Sigmoid colon (tissue), 7 donors: ENCODE measurements around the gene CTNNA2. TPM values are rescaled to one million over a fixed set of nuclear protein-coding genes. Genes with fewer than 3 reads are reported as not detected.

Source experiments
- DNase-seq: peaks from one replicate; pipeline ENCODE4 v3.0.0-alpha.2; 2019
- H3K27ac ChIP-seq, 4 donors: fragments of 200-600 bp; sonication (generic); one replicate each; pipeline ENCODE4 v1.5.1; 2016 to 2019; ENCODE audit warnings: mild to moderate bottlenecking in 1 of 4
- H3K27me3 ChIP-seq, 3 donors: fragments of 200-600 bp; sonication (generic); one replicate each; pipeline ENCODE4 v1.5.1; 2019; ENCODE audit warnings: mild to moderate bottlenecking in 1 of 3
- H3K36me3 ChIP-seq, 4 donors: fragments of 200-600 bp; sonication (generic); one replicate each; pipeline ENCODE4 v1.5.1; 2016 to 2019
- H3K4me1 ChIP-seq, 4 donors: fragments of 200-600 bp; sonication (generic); one replicate each; pipeline ENCODE4 v1.5.1; 2017 to 2019
- H3K4me3 ChIP-seq, 4 donors: fragments of 200-600 bp; sonication (generic); one replicate each; pipeline ENCODE4 v1.5.1; 2017 to 2019; ENCODE audit warnings: mild to moderate bottlenecking in 2 of 4, moderate library complexity in 1 of 4
- H3K9me3 ChIP-seq, 4 donors: fragments of 200-600 bp in 3 of 4; sonication (generic) in 3 of 4; one replicate each; pipeline versions ENCODE4 v1.5.1 to v1.6.1; 2013 to 2019
- EP300 ChIP-seq, 4 donors: sonication (generic); formaldehyde crosslinking; IDR thresholded peaks; one replicate each; pipeline ENCODE4 v1.6.1; 2017; ENCODE audit warnings: antibody characterized with exemption in 4 of 4
- POLR2A ChIP-seq, 2 donors: fragments of 450-650 bp; IDR thresholded peaks; one replicate each; pipeline ENCODE4 v1.6.1; 2016; ENCODE audit warnings: antibody characterized with exemption in 2 of 2, mild to moderate bottlenecking in 2 of 2, moderate library complexity in 2 of 2
- POLR2AphosphoS5 ChIP-seq, 4 donors: sonication (generic); formaldehyde crosslinking; IDR thresholded peaks; one replicate each; pipeline ENCODE4 v1.6.1; 2017; ENCODE audit warnings: antibody characterized with exemption in 4 of 4
- WGBS, 2 donors: extraction: QIAGEN DNeasy Blood & Tissue Kit; methylation state at CpG; one replicate each; pipeline ENCODE4 v1.1.7; 2013; 5-methylcytosine and 5-hydroxymethylcytosine counted together
- intact Hi-C: fragments of 100-400 bp; cut with DNase I; formaldehyde crosslinking; loops from one replicate; pipeline ENCODE4 v1.15.1; 2023
- polyA plus RNA-seq, 3 donors: library from polyadenylated mRNA; stranded (reverse); fragments of 200-250 nt; gene quantifications; one replicate each; pipeline ENCODE4 v1.2.3, GENCODE V29; 2013
- total RNA-seq, 4 donors: library from RNA; depleted of rRNA; stranded (reverse); fragments of >200 nt; gene quantifications; one replicate each; pipeline ENCODE4 v1.1.0, GENCODE V29; 2016
- TF ChIP-seq, protein P1 (sequence below), 4 experiments: fragments of 450-650 bp in 3 of 4; fragments of 200-600 bp in 1 of 4; IDR thresholded peaks; one replicate each; pipeline ENCODE4 v1.5.1; 2016 to 2019; ENCODE audit warnings: antibody characterized with exemption in 4 of 4, mild to moderate bottlenecking in 3 of 4, moderate library complexity in 2 of 4
- donor health status: healthy with polysubstance abuse.
- donor health status: Bipolar disorder and iron deficiency.
- donor health status: healthy.

The CTNNA2 gene
- total and polyA plus RNA-seq, 7 donors: 1.4 to 8.6 (median 3.8) TPM; not detected in 2

GRCh38 chr2:79872656-79873055, 359.8 kb downstream of the CTNNA2 start:
- no peaks in the 10 kb centered on the region for H3K9me3 ChIP-seq
- intact Hi-C loops: no loop called here
- 82% methylated on average over 2 of the region's 2 CpGs for WGBS, 2 donors
- no peaks in the 10 kb centered on the region for H3K27me3 ChIP-seq
- DNase-seq: no peak
- no peak overlapping the region for H3K27ac ChIP-seq
- H3K36me3 ChIP-seq: no peaks in the 10 kb centered on the region
- TF ChIP-seq, protein P1, sequence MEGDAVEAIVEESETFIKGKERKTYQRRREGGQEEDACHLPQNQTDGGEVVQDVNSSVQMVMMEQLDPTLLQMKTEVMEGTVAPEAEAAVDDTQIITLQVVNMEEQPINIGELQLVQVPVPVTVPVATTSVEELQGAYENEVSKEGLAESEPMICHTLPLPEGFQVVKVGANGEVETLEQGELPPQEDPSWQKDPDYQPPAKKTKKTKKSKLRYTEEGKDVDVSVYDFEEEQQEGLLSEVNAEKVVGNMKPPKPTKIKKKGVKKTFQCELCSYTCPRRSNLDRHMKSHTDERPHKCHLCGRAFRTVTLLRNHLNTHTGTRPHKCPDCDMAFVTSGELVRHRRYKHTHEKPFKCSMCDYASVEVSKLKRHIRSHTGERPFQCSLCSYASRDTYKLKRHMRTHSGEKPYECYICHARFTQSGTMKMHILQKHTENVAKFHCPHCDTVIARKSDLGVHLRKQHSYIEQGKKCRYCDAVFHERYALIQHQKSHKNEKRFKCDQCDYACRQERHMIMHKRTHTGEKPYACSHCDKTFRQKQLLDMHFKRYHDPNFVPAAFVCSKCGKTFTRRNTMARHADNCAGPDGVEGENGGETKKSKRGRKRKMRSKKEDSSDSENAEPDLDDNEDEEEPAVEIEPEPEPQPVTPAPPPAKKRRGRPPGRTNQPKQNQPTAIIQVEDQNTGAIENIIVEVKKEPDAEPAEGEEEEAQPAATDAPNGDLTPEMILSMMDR (IDR thresholded peaks at IDR 0.05): no peak
- no peak for TF ChIP-seq EP300 (IDR thresholded peaks at IDR 0.05)
- TF ChIP-seq POLR2A (IDR thresholded peaks at IDR 0.05): no peak
- H3K4me1 ChIP-seq: no peaks in the 10 kb centered on the region
- no peak overlapping the region for H3K4me3 ChIP-seq

GRCh38 chr2:79874015-79874414, 361.2 kb downstream of the CTNNA2 start:
- 93 to 95% methylated on average over 18 of the region's 18 CpGs for WGBS, 2 donors
- Histone ChIP-seq H3K27ac (no peak overlapping the region), H3K36me3 (no peaks in the 10 kb centered on the region), H3K9me3 (no peaks in the 10 kb centered on the region), H3K4me1 (no peaks in the 10 kb centered on the region), H3K27me3 (no peaks in the 10 kb centered on the region), H3K4me3 (no peak overlapping the region)
- intact Hi-C loops: no loop called here
- no peak for DNase-seq
- TF ChIP-seq POLR2A (IDR thresholded peaks at IDR 0.05): no peak
- TF ChIP-seq, protein P1 (IDR thresholded peaks at IDR 0.05): no peak
- TF ChIP-seq POLR2AphosphoS5 (IDR thresholded peaks at IDR 0.05): no peak
- no peak for TF ChIP-seq EP300 (IDR thresholded peaks at IDR 0.05)

GRCh38 chr2:79876430-79876829, 363.6 kb downstream of the CTNNA2 start:
- Histone ChIP-seq H3K9me3 (no peaks in the 10 kb centered on the region), H3K4me1 (no peaks in the 10 kb centered on the region), H3K27ac (no peak overlapping the region), H3K36me3 (no peaks in the 10 kb centered on the region), H3K27me3 (no peaks in the 10 kb centered on the region), H3K4me3 (no peak overlapping the region)
- WGBS, 2 donors: 23 to 37% methylated on average over 3 of the region's 3 CpGs
- no peak for DNase-seq
- TF ChIP-seq POLR2A (IDR thresholded peaks at IDR 0.05): no peak
- TF ChIP-seq POLR2AphosphoS5 (IDR thresholded peaks at IDR 0.05): no peak
- TF ChIP-seq, protein P1 (IDR thresholded peaks at IDR 0.05): no peak
- TF ChIP-seq EP300 (IDR thresholded peaks at IDR 0.05): no peak
- intact Hi-C loops: no loop called here

DNA sequence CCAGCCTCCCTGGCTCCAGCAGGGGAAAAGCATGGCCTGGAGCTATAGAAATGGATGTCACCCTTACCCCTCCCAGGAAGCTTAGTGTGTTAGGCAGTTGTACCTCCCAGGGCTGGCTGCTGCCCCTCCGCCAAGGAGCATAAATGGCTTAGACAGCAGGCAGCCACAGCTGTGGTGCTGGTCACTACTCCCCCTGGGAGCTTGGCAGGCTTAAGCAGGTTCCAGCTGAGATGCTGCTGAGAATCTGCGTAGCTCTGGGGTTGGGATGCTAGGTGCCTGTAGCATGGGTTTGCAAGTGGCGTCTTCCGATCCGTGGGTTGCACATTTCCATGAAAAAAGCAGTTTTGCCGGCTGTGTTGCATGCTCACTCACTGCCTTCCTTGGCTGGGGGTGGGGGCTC, 369.7 kb downstream of the CTNNA2 start:
- no peak for TF ChIP-seq POLR2AphosphoS5 (IDR thresholded peaks at IDR 0.05)
- TF ChIP-seq, protein P1 (IDR thresholded peaks at IDR 0.05): no peak
- TF ChIP-seq POLR2A (IDR thresholded peaks at IDR 0.05): no peak
- TF ChIP-seq EP300 (IDR thresholded peaks at IDR 0.05): no peak
- H3K9me3 ChIP-seq: no peaks in the 10 kb centered on the region
- intact Hi-C loops: no loop called here
- no peak for DNase-seq
- no peak overlapping the region for H3K27ac ChIP-seq
- no peak overlapping the region for H3K4me3 ChIP-seq
- no peaks in the 10 kb centered on the region for H3K4me1 ChIP-seq
- H3K27me3 ChIP-seq: peaks cover 0 to 3% (median 0%) of the 10 kb centered on the region in 3 donors
- H3K36me3 ChIP-seq: no peaks in the 10 kb centered on the region
- WGBS, 2 donors: 89 to 93% methylated on average over 6 of the region's 6 CpGs

DNA sequence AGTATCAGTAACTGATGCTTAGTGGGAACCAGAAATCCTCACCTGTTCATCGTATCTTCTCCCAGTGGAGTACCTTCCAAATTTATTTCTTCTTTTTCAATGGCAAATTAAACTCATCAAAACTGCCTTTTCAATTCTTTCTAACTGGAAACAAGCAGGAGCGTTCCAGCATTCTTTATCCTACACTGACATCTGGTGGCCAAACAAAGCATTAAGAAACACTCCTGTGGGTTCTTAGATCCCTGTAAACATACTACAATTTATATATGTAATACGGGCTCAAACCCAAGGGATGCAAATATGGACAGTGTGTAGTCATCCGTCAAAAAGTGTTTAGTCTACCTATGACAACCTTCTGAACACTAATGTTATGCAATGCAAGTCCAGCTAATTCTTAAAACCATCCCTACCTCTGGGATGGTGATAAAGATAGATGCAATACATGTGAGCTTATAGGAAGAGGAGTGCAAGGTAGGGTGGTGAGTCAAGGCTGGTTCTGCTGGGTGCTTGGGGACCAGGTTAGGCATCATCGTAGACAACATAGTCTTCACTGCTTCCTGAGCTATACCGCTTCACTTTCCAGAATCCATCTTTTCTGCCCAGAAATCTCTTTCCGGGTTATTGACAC, 375.0 kb downstream of the CTNNA2 start:
- Histone ChIP-seq H3K4me3 (no peak overlapping the region), H3K4me1 (no peaks in the 10 kb centered on the region), H3K36me3 (no peaks in the 10 kb centered on the region), H3K9me3 (no peaks in the 10 kb centered on the region), H3K27me3 (no peaks in the 10 kb centered on the region), H3K27ac (no peak overlapping the region)
- intact Hi-C loops: no loop called here
- TF ChIP-seq, protein P1 (IDR thresholded peaks at IDR 0.05): peak; percentile 7 to 54 (median 48)
- TF ChIP-seq EP300 (IDR thresholded peaks at IDR 0.05): no peak
- WGBS, 2 donors: 36 to 39% methylated on average over 7 of the region's 7 CpGs
- DNase-seq: no peak
